ENCODE results near the gene GARIN5A.

GARIN5A gene

GRCh38 chr19:50507376-50507775 lies 30.7 kb upstream of the GARIN5A start:
- no peak for DNase-seq (ENCODE audit: low read depth)
- no peak for TF ChIP-seq CTCF (IDR thresholded peaks at IDR 0.05; ENCODE audit: low read depth, low read length, missing control alignments)
- H3K4me3 ChIP-seq (ENCODE audit: low read depth, low read length), result no peak overlapping the region

- DNase-seq (ENCODE audit: low read depth), result no peak
- no peak for TF ChIP-seq CTCF (IDR thresholded peaks at IDR 0.05; ENCODE audit: low read depth, low read length, missing control alignments)
- H3K4me3 ChIP-seq (ENCODE audit: low read depth, low read length), result no peak overlapping the region
These were observed 30.1 kb upstream of the GARIN5A start for GRCh38 chr19:50506700-50507099.

- TF ChIP-seq CTCF (IDR thresholded peaks at IDR 0.05; ENCODE audit: low read depth, low read length, missing control alignments), result no peak
- no peak overlapping the region for H3K4me3 ChIP-seq (ENCODE audit: low read depth, low read length)
- no peak for DNase-seq (ENCODE audit: low read depth)
These were observed 29.4 kb upstream of the GARIN5A start for GRCh38 chr19:50505856-50506611.

- H3K4me3 ChIP-seq (ENCODE audit: low read depth, low read length), result no peak overlapping the region
- TF ChIP-seq CTCF (IDR thresholded peaks at IDR 0.05; ENCODE audit: low read depth, low read length, missing control alignments), result no peak
- DNase-seq (ENCODE audit: low read depth), result no peak
These were observed 25.2 kb upstream of the GARIN5A start for GRCh38 chr19:50501568-50502475.

- no peak for DNase-seq (ENCODE audit: low read depth)
- no peak overlapping the region for H3K4me3 ChIP-seq (ENCODE audit: low read depth, low read length)
- no peak for TF ChIP-seq CTCF (IDR thresholded peaks at IDR 0.05; ENCODE audit: low read depth, low read length, missing control alignments)
These were observed 24.5 kb upstream of the GARIN5A start for GRCh38 chr19:50501186-50501567.

GRCh38 chr19:50500753-50501151 lies 24.1 kb upstream of the GARIN5A start:
- TF ChIP-seq CTCF (IDR thresholded peaks at IDR 0.05; ENCODE audit: low read depth, low read length, missing control alignments), result no peak
- no peak overlapping the region for H3K4me3 ChIP-seq (ENCODE audit: low read depth, low read length)

More at GRCh38 chr19:50500753-50501151, 24.1 kb upstream of the GARIN5A start:
- DNase-seq (ENCODE audit: low read depth), result no peak
